ENCODE measurements around the gene SLC9A9. TPM values are rescaled to one million over a fixed set of nuclear protein-coding genes. Genes with fewer than 3 reads are reported as not detected.
A peak's percentile ranks its signal among the peaks of the same experiment; 100 is the strongest.

The SLC9A9 gene
- total and polyA plus RNA-seq, 12 donors = 1.3 to 8.4 (median 3.0) TPM

- Histone ChIP-seq H3K4me3 (no peak overlapping the region), H3K27ac (peak overlapping the region in 8 of 10 donors; percentile 15 to 67 (median 53)), H3K36me3 (no peaks in the 10 kb centered on the region), H3K4me1 (peaks cover 6 to 27% (median 16%) of the 10 kb centered on the region in 9 donors), H3K9me3 (no peaks in the 10 kb centered on the region), H3K27me3 (no peaks in the 10 kb centered on the region)
- no peak for ATAC-seq
- WGBS, 2 donors = 89 to 93% methylated on average over 3 of the region's 3 CpGs
- no peak for TF ChIP-seq CTCF (IDR thresholded peaks at IDR 0.05)
- DNase-seq = no peak
- intact Hi-C loops (cut with DNase I) = loop anchor here in 3 of 10 donors (5.0 to 10.0 kb wide), 3 partner anchors 136 to 308 kb away; no protein-coding TSS in a partner anchor
These were observed 405.3 kb downstream of the SLC9A9 start for GRCh38 chr3:143442814-143443447.

- DNase-seq (no peak), ATAC-seq (no peak)
- peaks cover 6 to 27% (median 16%) of the 10 kb centered on the region in 9 donors for H3K4me1 ChIP-seq
- H3K36me3 ChIP-seq = no peaks in the 10 kb centered on the region
- no peak overlapping the region for H3K4me3 ChIP-seq
- no peaks in the 10 kb centered on the region for H3K27me3 ChIP-seq
- 93 to 97% methylated on average over 1 of the region's 1 CpG for WGBS, 2 donors
- H3K27ac ChIP-seq = no peak overlapping the region
- TF ChIP-seq CTCF (IDR thresholded peaks at IDR 0.05) = no peak
- intact Hi-C loops (cut with DNase I) = loop anchor here in 3 of 10 donors (5.0 to 10.0 kb wide), 3 partner anchors 134 to 307 kb away; no protein-coding TSS in a partner anchor
- no peaks in the 10 kb centered on the region for H3K9me3 ChIP-seq
These were observed 406.6 kb downstream of the SLC9A9 start for GRCh38 chr3:143441516-143442171.

- ATAC-seq = no peak
- intact Hi-C loops (cut with DNase I) = loop anchor here in 5 of 10 donors (5.0 to 10.0 kb wide), 6 partner anchors 133 to 315 kb away; no protein-coding TSS in a partner anchor
- H3K4me1 ChIP-seq = peaks cover 0 to 18% (median 12%) of the 10 kb centered on the region in 9 donors
- no peak for TF ChIP-seq CTCF (IDR thresholded peaks at IDR 0.05)
- WGBS, 2 donors = 61 to 72% methylated on average over 1 of the region's 1 CpG
- no peaks in the 10 kb centered on the region for H3K9me3 ChIP-seq
- H3K27me3 ChIP-seq = no peaks in the 10 kb centered on the region
- H3K36me3 ChIP-seq = no peaks in the 10 kb centered on the region
- H3K27ac ChIP-seq = no peak overlapping the region
- no peak overlapping the region for H3K4me3 ChIP-seq
- DNase-seq = no peak
These were observed 408.5 kb downstream of the SLC9A9 start for GRCh38 chr3:143439817-143440216.

- H3K27ac ChIP-seq = no peak overlapping the region
- H3K9me3 ChIP-seq = no peaks in the 10 kb centered on the region
- intact Hi-C loops (cut with DNase I) = loop anchor here in 4 of 10 donors (10.0 kb wide), 3 partner anchors 207 to 313 kb away; no protein-coding TSS in a partner anchor
- no peak for TF ChIP-seq CTCF (IDR thresholded peaks at IDR 0.05)
- H3K4me3 ChIP-seq = no peak overlapping the region
- no peak for DNase-seq
- H3K36me3 ChIP-seq = no peaks in the 10 kb centered on the region
- no peaks in the 10 kb centered on the region for H3K27me3 ChIP-seq
- H3K4me1 ChIP-seq = peaks cover 0 to 3% (median 0%) of the 10 kb centered on the region in 9 donors
- no peak for ATAC-seq
- 91 to 94% methylated on average over 10 of the region's 10 CpGs for WGBS, 2 donors
These were observed 410.9 kb downstream of the SLC9A9 start for GRCh38 chr3:143437405-143437804.

All from heart right ventricle (tissue), 16 donors.